SH-SY5Y (cell line): ENCODE measurements around the gene WDFY1.

Experiments
- GATA2 ChIP-seq: IDR thresholded peaks from 2 replicates; pipeline ENCODE4 v1.6.1; 2011; ENCODE audit warnings: mild to moderate bottlenecking, low read depth, low read length
- GATA3 ChIP-seq: IDR thresholded peaks from 2 replicates; pipeline ENCODE4 v1.6.1; 2011; ENCODE audit warnings: low read depth, mild to moderate bottlenecking, low read length, moderate library complexity

The WDFY1 gene

GRCh38 chr2:223868005-223868404 lies 77.1 kb downstream of the WDFY1 start:
- TF ChIP-seq GATA2 (no peak), GATA3 (no peak)

GRCh38 chr2:223865907-223866508 lies 79.1 kb downstream of the WDFY1 start:
- TF ChIP-seq GATA3 (no peak), GATA2 (no peak)

GRCh38 chr2:223865124-223865523 lies 80.0 kb downstream of the WDFY1 start:
- TF ChIP-seq GATA3 (no peak), GATA2 (no peak)

- TF ChIP-seq GATA2 (no peak), GATA3 (no peak)
These were observed 81.6 kb downstream of the WDFY1 start for GRCh38 chr2:223863491-223863890.

GRCh38 chr2:223860809-223861738 lies 84.1 kb downstream of the WDFY1 start:
- TF ChIP-seq GATA2 (no peak), GATA3 (no peak)

- TF ChIP-seq GATA3, result no peak
- no peak for TF ChIP-seq GATA2
These were observed 86.1 kb downstream of the WDFY1 start for GRCh38 chr2:223859070-223859469.

GRCh38 chr2:223856584-223856983 lies 88.6 kb downstream of the WDFY1 start:
- no peak for TF ChIP-seq GATA2
- TF ChIP-seq GATA3, result no peak

- no peak for TF ChIP-seq GATA2
- TF ChIP-seq GATA3, result no peak
These were observed 89.1 kb downstream of the WDFY1 start for GRCh38 chr2:223856021-223856420.

- TF ChIP-seq GATA3 (no peak), GATA2 (no peak)
These were observed 89.7 kb downstream of the WDFY1 start for GRCh38 chr2:223855426-223855825.

GRCh38 chr2:223854741-223855140 lies 90.4 kb downstream of the WDFY1 start:
- TF ChIP-seq GATA2 (no peak), GATA3 (no peak)

- TF ChIP-seq GATA3 (no peak), GATA2 (no peak)
These were observed 91.7 kb downstream of the WDFY1 start for GRCh38 chr2:223853425-223853837.

GRCh38 chr2:223852281-223852795 lies 92.8 kb downstream of the WDFY1 start:
- no peak for TF ChIP-seq GATA3
- TF ChIP-seq GATA2, result no peak

GRCh38 chr2:223847410-223847809 lies 97.7 kb downstream of the WDFY1 start:
- TF ChIP-seq GATA3, result no peak
- no peak for TF ChIP-seq GATA2

- TF ChIP-seq GATA2 (no peak), GATA3 (no peak)
These were observed 98.6 kb downstream of the WDFY1 start for GRCh38 chr2:223846515-223846914.

- TF ChIP-seq GATA2 (no peak), GATA3 (no peak)
These were observed 103.5 kb downstream of the WDFY1 start for GRCh38 chr2:223841436-223842190.
